Measurements from ENCODE around the gene TARBP1.

TARBP1 gene

DNA sequence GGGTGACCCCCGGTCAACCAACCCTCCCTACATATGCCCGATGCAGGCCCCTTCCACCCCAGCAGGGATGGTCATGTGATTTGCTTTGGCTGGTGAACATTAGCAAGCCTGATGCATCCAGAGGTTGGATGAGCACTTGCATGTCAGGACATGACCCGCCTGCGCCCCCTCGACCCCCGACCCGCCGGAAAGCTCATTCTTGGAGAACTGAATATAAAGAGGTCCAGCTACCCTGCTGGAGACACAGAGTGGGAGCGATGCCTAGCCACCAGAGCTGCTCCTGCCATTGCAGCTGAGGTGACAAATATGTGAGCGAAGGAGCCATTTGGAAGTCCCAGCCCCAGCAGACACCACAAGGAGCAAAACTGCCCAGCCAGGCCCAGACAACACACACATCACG lies 66.1 kb downstream of the TARBP1 start:
- H3K27ac ChIP-seq = no peak overlapping the region
- no peak for TF ChIP-seq ZFX (IDR thresholded peaks at IDR 0.05)
- TF ChIP-seq, protein P1, sequence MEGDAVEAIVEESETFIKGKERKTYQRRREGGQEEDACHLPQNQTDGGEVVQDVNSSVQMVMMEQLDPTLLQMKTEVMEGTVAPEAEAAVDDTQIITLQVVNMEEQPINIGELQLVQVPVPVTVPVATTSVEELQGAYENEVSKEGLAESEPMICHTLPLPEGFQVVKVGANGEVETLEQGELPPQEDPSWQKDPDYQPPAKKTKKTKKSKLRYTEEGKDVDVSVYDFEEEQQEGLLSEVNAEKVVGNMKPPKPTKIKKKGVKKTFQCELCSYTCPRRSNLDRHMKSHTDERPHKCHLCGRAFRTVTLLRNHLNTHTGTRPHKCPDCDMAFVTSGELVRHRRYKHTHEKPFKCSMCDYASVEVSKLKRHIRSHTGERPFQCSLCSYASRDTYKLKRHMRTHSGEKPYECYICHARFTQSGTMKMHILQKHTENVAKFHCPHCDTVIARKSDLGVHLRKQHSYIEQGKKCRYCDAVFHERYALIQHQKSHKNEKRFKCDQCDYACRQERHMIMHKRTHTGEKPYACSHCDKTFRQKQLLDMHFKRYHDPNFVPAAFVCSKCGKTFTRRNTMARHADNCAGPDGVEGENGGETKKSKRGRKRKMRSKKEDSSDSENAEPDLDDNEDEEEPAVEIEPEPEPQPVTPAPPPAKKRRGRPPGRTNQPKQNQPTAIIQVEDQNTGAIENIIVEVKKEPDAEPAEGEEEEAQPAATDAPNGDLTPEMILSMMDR (conservative IDR thresholded peaks at IDR 0.05) = no peak

DNA sequence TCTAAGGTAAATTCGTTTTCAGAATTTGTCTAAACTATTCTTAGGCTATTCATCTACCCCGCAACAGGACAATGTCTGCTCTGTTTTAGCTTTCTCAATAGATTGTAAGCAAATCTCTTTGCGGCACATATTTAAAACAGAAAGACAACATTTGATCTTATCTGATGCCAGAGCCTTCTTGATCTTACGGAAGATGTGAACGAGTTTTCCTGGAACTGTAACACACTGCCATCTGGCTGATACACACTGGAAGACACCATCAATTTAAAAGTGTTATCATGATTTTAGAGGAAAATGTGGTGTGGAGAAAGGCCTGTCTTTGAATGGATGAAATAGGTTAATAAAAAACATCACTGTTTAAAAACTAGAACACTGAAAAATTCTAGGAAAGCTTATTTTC lies 69.7 kb downstream of the TARBP1 start:
- TF ChIP-seq, protein P1 (conservative IDR thresholded peaks at IDR 0.05) = peak; percentile 58
- no peak for TF ChIP-seq ZFX (IDR thresholded peaks at IDR 0.05)
- no peak overlapping the region for H3K27ac ChIP-seq

DNA sequence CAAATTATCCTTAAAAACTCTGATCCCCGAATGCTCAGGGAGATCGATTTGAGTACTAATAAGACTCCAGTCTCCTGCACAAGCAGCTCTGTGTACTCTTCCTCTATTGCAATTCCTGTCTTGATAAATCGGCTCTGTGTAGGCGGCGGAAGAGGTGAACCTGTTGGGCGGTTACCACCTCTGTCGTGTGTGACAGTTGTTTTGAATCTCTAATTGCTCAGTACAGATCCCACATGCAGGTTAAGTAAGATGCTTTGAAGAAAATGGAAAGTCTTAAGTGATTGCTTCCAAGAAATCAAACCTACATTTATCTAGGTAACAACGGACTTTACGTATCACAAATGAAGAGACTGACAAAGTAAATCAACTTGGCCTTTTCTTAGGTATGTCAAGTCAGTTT lies 70.2 kb downstream of the TARBP1 start:
- no peak overlapping the region for H3K27ac ChIP-seq
- TF ChIP-seq, protein P1 (conservative IDR thresholded peaks at IDR 0.05) = no peak
- no peak for TF ChIP-seq ZFX (IDR thresholded peaks at IDR 0.05)

GRCh38 chr1:234406871-234407270 lies 72.1 kb downstream of the TARBP1 start:
- TF ChIP-seq, protein P1 (conservative IDR thresholded peaks at IDR 0.05) = no peak
- TF ChIP-seq ZFX (IDR thresholded peaks at IDR 0.05) = no peak
- H3K27ac ChIP-seq = no peak overlapping the region

- no peak overlapping the region for H3K27ac ChIP-seq
- TF ChIP-seq ZFX (IDR thresholded peaks at IDR 0.05) = no peak
- TF ChIP-seq, protein P1 (conservative IDR thresholded peaks at IDR 0.05) = no peak
Measured at GRCh38 chr1:234405676-234406075, 73.3 kb downstream of the TARBP1 start.

GRCh38 chr1:234402939-234403338 lies 76.0 kb downstream of the TARBP1 start:
- TF ChIP-seq, protein P1 (conservative IDR thresholded peaks at IDR 0.05) = no peak
- H3K27ac ChIP-seq = peak overlapping the region; percentile 46; the same call in 1 of the 2 replicates

- no peak for TF ChIP-seq ZFX (IDR thresholded peaks at IDR 0.05)
- TF ChIP-seq, protein P1 (conservative IDR thresholded peaks at IDR 0.05) = no peak
- no peak overlapping the region for H3K27ac ChIP-seq
Measured at GRCh38 chr1:234401658-234402057, 77.3 kb downstream of the TARBP1 start.
